ENCODE results near the gene PALD1. TPM values are rescaled to one million over a fixed set of nuclear protein-coding genes. Genes with fewer than 3 reads are reported as not detected.
A peak's percentile ranks its signal among the peaks of the same experiment; 100 is the strongest.

Gene PALD1
- total and polyA plus RNA-seq, 9 donors: 14.0 to 21.3 (median 18.3) TPM

DNA sequence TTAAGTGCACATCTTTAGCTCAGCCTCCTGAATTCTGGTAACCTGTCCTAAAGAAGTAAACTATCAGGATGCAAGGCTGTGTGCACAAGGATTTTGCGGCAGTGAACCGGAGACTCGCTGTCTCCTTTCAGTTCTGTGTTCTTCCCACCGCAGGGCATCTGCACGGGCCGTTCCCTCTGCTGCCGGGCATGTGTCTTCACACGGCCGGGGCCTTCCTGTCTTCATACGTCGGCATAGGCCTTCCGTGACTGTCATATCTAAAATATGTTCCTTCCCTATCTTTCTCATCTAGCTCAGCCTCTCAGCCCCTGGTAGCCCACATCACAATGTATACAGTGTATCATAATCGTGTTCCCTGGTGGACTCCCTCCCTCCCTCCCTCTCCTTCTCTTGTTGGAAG, 16.4 kb downstream of the PALD1 start:
- WGBS (ENCODE audit: insufficient coverage): 58% methylated on average over 11 of the region's 13 CpGs
- Histone ChIP-seq H3K27me3 (ENCODE audit: control insufficient read depth, insufficient read depth, low read length) (no peaks in the 10 kb centered on the region), H3K36me3 (ENCODE audit: control insufficient read depth, insufficient read depth, low read length) (peaks cover 7% of the 10 kb centered on the region), H3K9me3 (replicated peaks; ENCODE audit: control insufficient read depth, low read depth, low read length) (no peaks in the 10 kb centered on the region), H3K27ac (ENCODE audit: low read length) (no peak overlapping the region), H3K4me3 (ENCODE audit: low read length) (no peak overlapping the region), H3K4me1 (ENCODE audit: control insufficient read depth, insufficient read depth, low read length) (peaks cover 34% of the 10 kb centered on the region)
- DNase-seq: peak; percentile 41

DNA sequence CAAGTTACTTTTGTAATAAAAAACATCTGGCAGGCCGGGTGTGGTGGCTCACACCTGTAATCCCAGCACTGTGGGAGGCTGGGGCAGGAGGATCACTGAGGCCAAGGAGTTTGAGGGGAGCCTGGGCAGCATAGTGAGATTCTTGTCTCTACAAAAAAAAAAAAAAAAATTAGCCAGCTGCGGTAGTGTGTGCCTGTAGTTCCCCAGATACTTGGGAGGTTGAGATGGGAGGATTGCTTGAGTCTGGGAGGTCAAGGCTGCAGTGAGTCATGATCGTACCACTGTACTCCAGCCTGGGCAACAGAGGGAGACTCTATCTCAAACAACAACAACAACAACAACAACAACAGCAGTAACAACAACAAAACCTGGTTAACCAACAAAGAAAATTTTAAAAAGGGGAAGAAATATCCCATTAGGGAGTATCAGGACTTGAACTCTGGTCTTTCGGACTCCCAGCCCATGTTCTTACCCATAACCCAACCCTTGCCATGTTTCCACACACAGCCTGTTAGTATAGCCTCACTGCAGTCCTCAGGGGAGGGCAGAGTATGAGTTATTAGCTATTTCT, 17.2 kb downstream of the PALD1 start:
- no peak overlapping the region for H3K27ac ChIP-seq (ENCODE audit: low read length)

GRCh38 chr10:70496341-70497119, 18.0 kb downstream of the PALD1 start:
- H3K4me3 ChIP-seq (ENCODE audit: low read length): no peak overlapping the region
- DNase-seq: no peak
- 73% methylated on average over 3 of the region's 13 CpGs for WGBS (ENCODE audit: insufficient coverage)
- no peak overlapping the region for H3K27ac ChIP-seq (ENCODE audit: low read length)
- no peaks in the 10 kb centered on the region for H3K27me3 ChIP-seq (ENCODE audit: control insufficient read depth, insufficient read depth, low read length)
- H3K4me1 ChIP-seq (ENCODE audit: control insufficient read depth, insufficient read depth, low read length): peaks cover 49% of the 10 kb centered on the region
- H3K9me3 ChIP-seq (replicated peaks; ENCODE audit: control insufficient read depth, low read depth, low read length): no peaks in the 10 kb centered on the region
- peaks cover 4% of the 10 kb centered on the region for H3K36me3 ChIP-seq (ENCODE audit: control insufficient read depth, insufficient read depth, low read length)

More for the DNA sequence above, 17.2 kb downstream of the PALD1 start:
- Histone ChIP-seq H3K4me1 (ENCODE audit: control insufficient read depth, insufficient read depth, low read length) (peaks cover 42% of the 10 kb centered on the region), H3K4me3 (ENCODE audit: low read length) (no peak overlapping the region), H3K36me3 (ENCODE audit: control insufficient read depth, insufficient read depth, low read length) (peaks cover 7% of the 10 kb centered on the region), H3K27me3 (ENCODE audit: control insufficient read depth, insufficient read depth, low read length) (no peaks in the 10 kb centered on the region), H3K9me3 (replicated peaks; ENCODE audit: control insufficient read depth, low read depth, low read length) (no peaks in the 10 kb centered on the region)
- WGBS (ENCODE audit: insufficient coverage): no CpG with 5 or more reads among the region's 4 CpGs
- DNase-seq: no peak

DNA sequence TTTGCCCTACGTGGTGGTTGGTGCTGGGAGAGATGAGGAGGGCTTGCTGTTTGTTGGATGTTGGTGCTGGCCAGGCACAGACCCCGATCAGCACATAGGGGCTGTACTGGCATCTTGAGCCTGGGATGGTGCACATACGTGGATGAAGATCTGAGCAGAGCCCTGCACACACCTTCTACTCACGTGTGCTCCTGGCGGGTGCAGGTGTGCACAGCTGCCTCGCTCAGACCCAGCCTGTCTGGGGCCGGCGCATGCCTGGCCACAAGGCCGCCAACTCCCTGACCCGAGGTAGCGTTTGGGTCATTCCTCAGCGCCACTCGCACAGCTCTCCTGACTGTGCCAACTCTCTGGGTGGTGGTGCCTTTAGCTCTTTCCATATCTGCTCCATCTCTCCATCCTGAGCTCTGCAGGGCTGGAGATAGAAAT, 18.6 kb downstream of the PALD1 start:
- DNase-seq: no peak
- no peak overlapping the region for H3K27ac ChIP-seq (ENCODE audit: low read length)
- H3K4me1 ChIP-seq (ENCODE audit: control insufficient read depth, insufficient read depth, low read length): peaks cover 49% of the 10 kb centered on the region
- H3K4me3 ChIP-seq (ENCODE audit: low read length): no peak overlapping the region
- peaks cover 4% of the 10 kb centered on the region for H3K36me3 ChIP-seq (ENCODE audit: control insufficient read depth, insufficient read depth, low read length)
- WGBS (ENCODE audit: insufficient coverage): 83% methylated on average over 7 of the region's 13 CpGs
- no peaks in the 10 kb centered on the region for H3K27me3 ChIP-seq (ENCODE audit: control insufficient read depth, insufficient read depth, low read length)
- no peaks in the 10 kb centered on the region for H3K9me3 ChIP-seq (replicated peaks; ENCODE audit: control insufficient read depth, low read depth, low read length)

GRCh38 chr10:70498970-70499835, 20.6 kb downstream of the PALD1 start:
- no peak for DNase-seq
- H3K27me3 ChIP-seq (ENCODE audit: control insufficient read depth, insufficient read depth, low read length): no peaks in the 10 kb centered on the region
- H3K9me3 ChIP-seq (replicated peaks; ENCODE audit: control insufficient read depth, low read depth, low read length): no peaks in the 10 kb centered on the region
- no peaks in the 10 kb centered on the region for H3K36me3 ChIP-seq (ENCODE audit: control insufficient read depth, insufficient read depth, low read length)
- H3K4me3 ChIP-seq (ENCODE audit: low read length): no peak overlapping the region
- peaks cover 39% of the 10 kb centered on the region for H3K4me1 ChIP-seq (ENCODE audit: control insufficient read depth, insufficient read depth, low read length)
- 73% methylated on average over 3 of the region's 10 CpGs for WGBS (ENCODE audit: insufficient coverage)
- H3K27ac ChIP-seq (ENCODE audit: low read length): peak overlapping the region; percentile 75

DNA sequence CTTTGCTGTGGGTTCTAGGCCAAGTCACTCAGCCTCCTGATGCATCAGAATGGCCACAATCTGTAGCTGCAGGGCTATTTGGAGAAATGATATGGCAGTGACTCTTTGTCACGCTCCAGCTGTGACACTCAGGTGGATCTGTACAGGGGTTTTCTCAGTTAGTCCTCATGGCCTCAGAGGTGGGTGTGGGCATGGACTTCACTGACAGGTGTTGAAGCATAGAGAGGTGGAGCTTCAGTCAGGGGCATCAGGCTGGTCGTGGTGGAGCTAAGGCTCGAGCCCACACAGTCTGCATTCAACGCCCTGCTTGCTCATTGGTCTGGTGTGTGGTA, 21.2 kb downstream of the PALD1 start:
- Histone ChIP-seq H3K4me3 (ENCODE audit: low read length) (no peak overlapping the region), H3K36me3 (ENCODE audit: control insufficient read depth, insufficient read depth, low read length) (no peaks in the 10 kb centered on the region), H3K4me1 (ENCODE audit: control insufficient read depth, insufficient read depth, low read length) (peaks cover 34% of the 10 kb centered on the region), H3K9me3 (replicated peaks; ENCODE audit: control insufficient read depth, low read depth, low read length) (no peaks in the 10 kb centered on the region), H3K27me3 (ENCODE audit: control insufficient read depth, insufficient read depth, low read length) (no peaks in the 10 kb centered on the region), H3K27ac (ENCODE audit: low read length) (peak overlapping the region; percentile 75)
- DNase-seq: no peak
- 68% methylated on average over 3 of the region's 4 CpGs for WGBS (ENCODE audit: insufficient coverage)

- WGBS (ENCODE audit: insufficient coverage): 63% methylated on average over 3 of the region's 9 CpGs
- Histone ChIP-seq H3K36me3 (ENCODE audit: control insufficient read depth, insufficient read depth, low read length) (no peaks in the 10 kb centered on the region), H3K4me3 (ENCODE audit: low read length) (no peak overlapping the region), H3K4me1 (ENCODE audit: control insufficient read depth, insufficient read depth, low read length) (peaks cover 36% of the 10 kb centered on the region), H3K27ac (ENCODE audit: low read length) (peak overlapping the region; percentile 75), H3K9me3 (replicated peaks; ENCODE audit: control insufficient read depth, low read depth, low read length) (no peaks in the 10 kb centered on the region), H3K27me3 (ENCODE audit: control insufficient read depth, insufficient read depth, low read length) (no peaks in the 10 kb centered on the region)
- DNase-seq: peak; percentile 63
Observed at GRCh38 chr10:70500368-70500767, 21.8 kb downstream of the PALD1 start.

DNA sequence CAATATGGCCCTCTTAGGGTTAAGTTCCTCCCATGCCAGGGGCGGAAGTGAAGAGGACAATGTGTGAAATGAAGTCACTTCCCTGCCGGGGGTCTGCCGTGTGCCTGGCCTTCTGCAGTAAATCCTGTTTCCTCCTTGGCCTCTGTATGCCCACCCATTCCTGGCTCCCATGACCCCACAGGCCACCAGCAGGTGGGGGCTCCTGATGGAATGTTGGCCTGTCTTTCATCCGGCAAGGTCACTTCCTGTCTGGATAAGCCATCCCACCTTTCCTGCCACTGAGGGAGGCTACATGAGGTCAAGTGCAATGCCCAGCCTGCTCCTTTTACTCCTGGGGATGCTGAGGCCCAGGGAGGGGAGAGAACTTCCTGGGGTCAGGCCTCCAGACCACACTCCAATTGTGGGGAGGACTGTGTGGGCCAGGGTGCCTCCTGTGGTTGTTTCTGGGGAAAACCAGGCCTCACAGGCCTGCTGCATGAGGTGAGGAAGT, 22.3 kb downstream of the PALD1 start:
- no peak overlapping the region for H3K4me3 ChIP-seq (ENCODE audit: low read length)
- H3K9me3 ChIP-seq (replicated peaks; ENCODE audit: control insufficient read depth, low read depth, low read length): no peaks in the 10 kb centered on the region
- no peaks in the 10 kb centered on the region for H3K27me3 ChIP-seq (ENCODE audit: control insufficient read depth, insufficient read depth, low read length)
- no peaks in the 10 kb centered on the region for H3K36me3 ChIP-seq (ENCODE audit: control insufficient read depth, insufficient read depth, low read length)
- DNase-seq: peak; percentile 63
- peak overlapping the region; percentile 75 for H3K27ac ChIP-seq (ENCODE audit: low read length)
- peaks cover 40% of the 10 kb centered on the region for H3K4me1 ChIP-seq (ENCODE audit: control insufficient read depth, insufficient read depth, low read length)
- 50% methylated on average over 1 of the region's 4 CpGs for WGBS (ENCODE audit: insufficient coverage)

DNA sequence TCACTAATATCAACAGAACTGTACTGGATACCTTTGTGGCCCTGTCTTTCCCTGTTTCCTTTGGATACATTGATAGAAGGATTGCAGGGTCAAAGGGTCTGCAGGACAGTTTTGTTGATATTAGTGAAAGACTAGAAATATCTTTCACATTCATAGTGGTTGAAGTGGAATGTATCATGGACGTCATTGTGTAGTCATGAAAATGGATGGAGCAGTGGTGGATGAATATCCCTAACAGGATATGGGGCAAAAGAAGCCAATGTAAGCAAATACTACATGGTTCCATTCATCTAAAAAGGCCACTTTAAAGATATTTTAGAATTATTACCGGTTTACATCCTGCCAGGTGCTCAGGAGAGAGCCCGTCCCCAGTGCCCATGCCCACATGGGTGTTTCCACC, 23.8 kb downstream of the PALD1 start:
- no peak for DNase-seq
- H3K9me3 ChIP-seq (replicated peaks; ENCODE audit: control insufficient read depth, low read depth, low read length): no peaks in the 10 kb centered on the region
- WGBS (ENCODE audit: insufficient coverage): 83% methylated on average over 2 of the region's 3 CpGs
- peaks cover 42% of the 10 kb centered on the region for H3K4me1 ChIP-seq (ENCODE audit: control insufficient read depth, insufficient read depth, low read length)
- H3K27me3 ChIP-seq (ENCODE audit: control insufficient read depth, insufficient read depth, low read length): no peaks in the 10 kb centered on the region
- peaks cover 4% of the 10 kb centered on the region for H3K36me3 ChIP-seq (ENCODE audit: control insufficient read depth, insufficient read depth, low read length)
- H3K27ac ChIP-seq (ENCODE audit: low read length): no peak overlapping the region
- H3K4me3 ChIP-seq (ENCODE audit: low read length): no peak overlapping the region

DNA sequence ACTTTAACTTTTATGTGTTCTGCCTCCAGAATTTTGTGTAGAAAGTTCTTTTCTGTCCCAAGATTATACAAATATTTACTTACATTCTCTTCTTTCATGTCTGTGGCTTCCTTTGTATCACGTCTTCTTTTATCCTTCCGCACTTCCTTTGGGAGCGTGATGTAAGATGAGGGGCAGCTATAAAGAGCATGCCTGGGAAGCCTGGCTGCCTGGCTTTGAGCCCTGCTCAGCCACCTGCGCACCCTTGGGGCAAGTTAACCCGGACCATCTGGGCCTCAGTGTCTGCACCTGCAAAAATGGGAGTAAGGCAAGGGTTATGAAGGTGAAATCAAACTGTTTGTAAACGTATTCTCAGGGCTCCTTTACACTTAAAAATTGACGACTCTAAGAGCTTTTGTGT, 25.2 kb downstream of the PALD1 start:
- peaks cover 4% of the 10 kb centered on the region for H3K36me3 ChIP-seq (ENCODE audit: control insufficient read depth, insufficient read depth, low read length)
- H3K27ac ChIP-seq (ENCODE audit: low read length): peak overlapping the region; percentile 62
- peaks cover 3% of the 10 kb centered on the region for H3K27me3 ChIP-seq (ENCODE audit: control insufficient read depth, insufficient read depth, low read length)
- H3K4me1 ChIP-seq (ENCODE audit: control insufficient read depth, insufficient read depth, low read length): peaks cover 49% of the 10 kb centered on the region
- H3K4me3 ChIP-seq (ENCODE audit: low read length): no peak overlapping the region
- no peaks in the 10 kb centered on the region for H3K9me3 ChIP-seq (replicated peaks; ENCODE audit: control insufficient read depth, low read depth, low read length)
- WGBS (ENCODE audit: insufficient coverage): 29% methylated on average over 3 of the region's 7 CpGs
- DNase-seq: peak; percentile 65

All from muscle of leg (tissue), 11 donors.